SU-DHL-6 (cell line): Measurements from ENCODE around the gene SPNS1.
"Not testable (repeated sequence)": the region's sequence is repeated elsewhere in the genome, so short reads cannot be mapped to it uniquely, and the experiment has no call there.

Source experiments
- H2AFZ ChIP-seq: fragments of 200-600 bp; sonication (generic); 2 replicates; pipeline ENCODE4 v1.6.1; 2014; ENCODE audit warnings: low read depth, mild to moderate bottlenecking, moderate library complexity, mixed read lengths, antibody characterized with exemption, low read length; ENCODE audit not compliant: severe bottlenecking
- H3F3A ChIP-seq: fragments of 200-600 bp; shearing (Covaris generic); 2 replicates; pipeline ENCODE4 v1.6.0; 2016; ENCODE audit warnings: antibody characterized with exemption, mild to moderate bottlenecking; ENCODE audit not compliant: insufficient read depth
- H3K27ac ChIP-seq: fragments of 200-600 bp; sonication (generic); 2 replicates; pipeline ENCODE4 v1.5.1; 2016; ENCODE audit warnings: low read depth, mild to moderate bottlenecking, low read length, moderate library complexity, mixed read lengths
- H3K27me3 ChIP-seq: fragments of 200-600 bp; sonication (generic), shearing (Covaris generic); 2 replicates; pipeline ENCODE4 v1.6.0; 2014; ENCODE audit warnings: mild to moderate bottlenecking, low read length
- H3K36me3 ChIP-seq: fragments of 200-600 bp; sonication (generic); 2 replicates; pipeline ENCODE4 v1.6.1; 2014; ENCODE audit warnings: mild to moderate bottlenecking, low read length, mixed read lengths
- H3K4me2 ChIP-seq: fragments of 300-600, 200-600 bp; shearing (Covaris generic), sonication (generic); 2 replicates; pipeline ENCODE4 v1.6.0; 2014; ENCODE audit warnings: low read length, low read depth, mild to moderate bottlenecking; ENCODE audit not compliant: poor library complexity, severe bottlenecking
- H3K4me3 ChIP-seq: fragments of 200-600 bp; sonication (generic); 2 replicates; pipeline ENCODE4 v1.5.1; 2014; ENCODE audit warnings: antibody characterized with exemption, low read length, mild to moderate bottlenecking, mixed read lengths; ENCODE audit not compliant: insufficient read depth, poor library complexity, severe bottlenecking
- H3K79me2 ChIP-seq: fragments of 200-600 bp; sonication (generic); 2 replicates; pipeline ENCODE4 v1.6.1; 2014; ENCODE audit warnings: mild to moderate bottlenecking, low read length, moderate library complexity; ENCODE audit not compliant: insufficient read depth
- H3K9ac ChIP-seq: fragments of 200-600 bp; sonication (generic); 2 replicates; pipeline ENCODE4 v1.7.0; 2014; ENCODE audit warnings: mild to moderate bottlenecking, low read length
- H3K9me2 ChIP-seq: fragments of 200-600 bp; sonication (generic); replicated peaks from 2 replicates; pipeline ENCODE4 v1.6.1; 2014; ENCODE audit warnings: low read length; ENCODE audit not compliant: insufficient read depth
- H3K9me3 ChIP-seq: fragments of 200-600 bp; sonication (generic); 2 replicates; pipeline ENCODE4 v1.6.1; 2014; ENCODE audit warnings: low read length, mixed read lengths; ENCODE audit not compliant: insufficient read depth
- H4K20me1 ChIP-seq: fragments of 200-600 bp; sonication (generic); 2 replicates; pipeline ENCODE4 v1.6.1; 2014; ENCODE audit warnings: low read depth, mild to moderate bottlenecking, antibody characterized with exemption, low read length, moderate library complexity, mixed read lengths
- CTCF ChIP-seq: fragments of 200-600 bp; sonication (generic); IDR thresholded peaks from one replicate; pipeline ENCODE4 v1.5.1; 2017; ENCODE audit warnings: antibody characterized with exemption, mild to moderate bottlenecking, low read length, moderate library complexity; ENCODE audit not compliant: insufficient read depth, poor library complexity, severe bottlenecking
- EZH2phosphoT487 ChIP-seq: fragments of 200-600 bp; sonication (generic), shearing (Covaris generic); conservative IDR thresholded peaks from 2 replicates; pipeline ENCODE4 v1.6.1; 2018; ENCODE audit warnings: mild to moderate bottlenecking, antibody characterized with exemption, low read length, moderate library complexity, mixed read lengths

Gene SPNS1

GRCh38 chr16:28999577-28999976 is 25.0 kb downstream of the SPNS1 start:
- H3K4me3 ChIP-seq, result no peak overlapping the region
- no peaks in the 10 kb centered on the region for H3K9me2 ChIP-seq
- H3K4me2 ChIP-seq, result no peak overlapping the region
- H3K9me3 ChIP-seq, result no peaks in the 10 kb centered on the region
- no peaks in the 10 kb centered on the region for H4K20me1 ChIP-seq
- H3K9ac ChIP-seq, result no peak overlapping the region
- no peaks in the 10 kb centered on the region for H3F3A ChIP-seq
- no peaks in the 10 kb centered on the region for H3K36me3 ChIP-seq
- H3K27me3 ChIP-seq, result no peaks in the 10 kb centered on the region
- TF ChIP-seq CTCF (no peak), EZH2phosphoT487 (no peak)
- no peak overlapping the region for H3K27ac ChIP-seq
- H3K79me2 ChIP-seq, result no peaks in the 10 kb centered on the region
- no peak overlapping the region for H2AFZ ChIP-seq

- TF ChIP-seq EZH2phosphoT487, result no peak
- TF ChIP-seq CTCF, result no peak
- Histone ChIP-seq H3K27me3 (no peaks in the 10 kb centered on the region), H2AFZ (no peak overlapping the region), H3K4me2 (no peak overlapping the region), H3F3A (no peaks in the 10 kb centered on the region), H3K4me3 (no peak overlapping the region), H3K9ac (no peak overlapping the region), H3K79me2 (no peaks in the 10 kb centered on the region), H3K36me3 (no peaks in the 10 kb centered on the region), H4K20me1 (no peaks in the 10 kb centered on the region), H3K9me3 (no peaks in the 10 kb centered on the region), H3K27ac (no peak overlapping the region), H3K9me2 (no peaks in the 10 kb centered on the region)
These were observed 25.4 kb downstream of the SPNS1 start for GRCh38 chr16:29000019-29000418.

- not testable (repeated sequence) for H3K4me2 ChIP-seq, H3K9me3 ChIP-seq, H2AFZ ChIP-seq, H3F3A ChIP-seq, H3K79me2 ChIP-seq, H3K27ac ChIP-seq, H3K4me3 ChIP-seq, H3K9ac ChIP-seq, H3K9me2 ChIP-seq, H3K36me3 ChIP-seq, H4K20me1 ChIP-seq, H3K27me3 ChIP-seq
These were observed 30.0 kb downstream of the SPNS1 start for GRCh38 chr16:29004496-29005139.

- H3K9me3 ChIP-seq, result no peaks in the 10 kb centered on the region
- no peaks in the 10 kb centered on the region for H3K36me3 ChIP-seq
- H3K9me2 ChIP-seq, result no peaks in the 10 kb centered on the region
- H3K4me3 ChIP-seq, result no peak overlapping the region
- no peak overlapping the region for H3K27ac ChIP-seq
- H3K9ac ChIP-seq, result no peak overlapping the region
- H3K79me2 ChIP-seq, result no peaks in the 10 kb centered on the region
- H4K20me1 ChIP-seq, result no peaks in the 10 kb centered on the region
- no peaks in the 10 kb centered on the region for H3K27me3 ChIP-seq
- no peak overlapping the region for H2AFZ ChIP-seq
- no peaks in the 10 kb centered on the region for H3F3A ChIP-seq
- H3K4me2 ChIP-seq, result no peak overlapping the region
- TF ChIP-seq EZH2phosphoT487 (no peak), CTCF (no peak)
These were observed 33.4 kb downstream of the SPNS1 start for GRCh38 chr16:29007730-29008593.
